ENCODE measurements around the gene HOMER3.

HOMER3 gene

GRCh38 chr19:18894254-18895037 lies 46.6 kb downstream of the HOMER3 start:
- Histone ChIP-seq H3K4me3 (ENCODE audit: low read length) (no peak overlapping the region), H2BK120ac (ENCODE audit: low read depth, low read length) (no peak overlapping the region), H3K4ac (ENCODE audit: low read depth, low read length) (no peak overlapping the region), H2BK15ac (replicated peaks; ENCODE audit: low read depth) (no peak overlapping the region), H3K36me3 (ENCODE audit: control insufficient read depth, insufficient read depth, low read length) (no peaks in the 10 kb centered on the region), H2AK5ac (ENCODE audit: low read length) (no peak overlapping the region), H3K27ac (ENCODE audit: low read depth, low read length) (no peak overlapping the region), H3K27me3 (ENCODE audit: insufficient read depth, low read length, poor library complexity) (no peaks in the 10 kb centered on the region), H3K56ac (ENCODE audit: low read length) (peak overlapping the region; percentile 34), H3K79me1 (ENCODE audit: low read length) (no peaks in the 10 kb centered on the region), H3K4me1 (ENCODE audit: control insufficient read depth, low read depth, low read length) (no peaks in the 10 kb centered on the region), H3K23ac (ENCODE audit: low read length) (no peak overlapping the region), H4K5ac (ENCODE audit: low read length) (no peak overlapping the region), H2BK5ac (ENCODE audit: low read length) (no peak overlapping the region), H3K79me2 (ENCODE audit: control insufficient read depth, insufficient read depth, low read length) (no peaks in the 10 kb centered on the region), H3K9ac (ENCODE audit: low read length) (peak overlapping the region; percentile 29), H3K4me2 (ENCODE audit: low read length) (peak overlapping the region; percentile 27), H4K8ac (ENCODE audit: low read depth, low read length) (no peak overlapping the region), H3K18ac (ENCODE audit: low read length) (no peak overlapping the region)
- no CpG with 5 or more reads among the region's 28 CpGs for WGBS (ENCODE audit: extremely low coverage, insufficient coverage, low lambda C conversion rate)
- DNase-seq, result peak; percentile 62

GRCh38 chr19:18893587-18894253 lies 47.3 kb downstream of the HOMER3 start:
- Histone ChIP-seq H3K36me3 (ENCODE audit: control insufficient read depth, insufficient read depth, low read length) (no peaks in the 10 kb centered on the region), H3K4me1 (ENCODE audit: control insufficient read depth, low read depth, low read length) (no peaks in the 10 kb centered on the region), H4K8ac (ENCODE audit: low read depth, low read length) (no peak overlapping the region), H3K4me3 (ENCODE audit: low read length) (no peak overlapping the region), H2AK5ac (ENCODE audit: low read length) (no peak overlapping the region), H4K5ac (ENCODE audit: low read length) (no peak overlapping the region), H3K9ac (ENCODE audit: low read length) (no peak overlapping the region), H2BK15ac (replicated peaks; ENCODE audit: low read depth) (no peak overlapping the region), H3K27ac (ENCODE audit: low read depth, low read length) (no peak overlapping the region), H3K56ac (ENCODE audit: low read length) (no peak overlapping the region), H3K79me1 (ENCODE audit: low read length) (no peaks in the 10 kb centered on the region), H2BK120ac (ENCODE audit: low read depth, low read length) (no peak overlapping the region), H3K79me2 (ENCODE audit: control insufficient read depth, insufficient read depth, low read length) (no peaks in the 10 kb centered on the region), H2BK5ac (ENCODE audit: low read length) (no peak overlapping the region), H3K4ac (ENCODE audit: low read depth, low read length) (no peak overlapping the region), H3K18ac (ENCODE audit: low read length) (no peak overlapping the region), H3K23ac (ENCODE audit: low read length) (no peak overlapping the region), H3K27me3 (ENCODE audit: insufficient read depth, low read length, poor library complexity) (no peaks in the 10 kb centered on the region), H3K4me2 (ENCODE audit: low read length) (no peak overlapping the region)
- no CpG with 5 or more reads among the region's 18 CpGs for WGBS (ENCODE audit: extremely low coverage, insufficient coverage, low lambda C conversion rate)
- no peak for DNase-seq

- Histone ChIP-seq H4K8ac (ENCODE audit: low read depth, low read length) (no peak overlapping the region), H2AK5ac (ENCODE audit: low read length) (no peak overlapping the region), H3K4me2 (ENCODE audit: low read length) (no peak overlapping the region), H3K56ac (ENCODE audit: low read length) (no peak overlapping the region), H3K4me1 (ENCODE audit: control insufficient read depth, low read depth, low read length) (no peaks in the 10 kb centered on the region), H3K27ac (ENCODE audit: low read depth, low read length) (no peak overlapping the region), H3K23ac (ENCODE audit: low read length) (no peak overlapping the region), H2BK5ac (ENCODE audit: low read length) (no peak overlapping the region), H3K4me3 (ENCODE audit: low read length) (no peak overlapping the region), H3K79me2 (ENCODE audit: control insufficient read depth, insufficient read depth, low read length) (no peaks in the 10 kb centered on the region), H3K4ac (ENCODE audit: low read depth, low read length) (no peak overlapping the region), H3K27me3 (ENCODE audit: insufficient read depth, low read length, poor library complexity) (no peaks in the 10 kb centered on the region), H3K79me1 (ENCODE audit: low read length) (no peaks in the 10 kb centered on the region), H4K5ac (ENCODE audit: low read length) (no peak overlapping the region), H3K9ac (ENCODE audit: low read length) (no peak overlapping the region), H3K36me3 (ENCODE audit: control insufficient read depth, insufficient read depth, low read length) (no peaks in the 10 kb centered on the region), H2BK15ac (replicated peaks; ENCODE audit: low read depth) (no peak overlapping the region), H3K18ac (ENCODE audit: low read length) (no peak overlapping the region), H2BK120ac (ENCODE audit: low read depth, low read length) (no peak overlapping the region)
- no CpG with 5 or more reads among the region's 10 CpGs for WGBS (ENCODE audit: extremely low coverage, insufficient coverage, low lambda C conversion rate)
- no peak for DNase-seq
Observed at GRCh38 chr19:18889949-18890745, 50.9 kb downstream of the HOMER3 start.

DNA sequence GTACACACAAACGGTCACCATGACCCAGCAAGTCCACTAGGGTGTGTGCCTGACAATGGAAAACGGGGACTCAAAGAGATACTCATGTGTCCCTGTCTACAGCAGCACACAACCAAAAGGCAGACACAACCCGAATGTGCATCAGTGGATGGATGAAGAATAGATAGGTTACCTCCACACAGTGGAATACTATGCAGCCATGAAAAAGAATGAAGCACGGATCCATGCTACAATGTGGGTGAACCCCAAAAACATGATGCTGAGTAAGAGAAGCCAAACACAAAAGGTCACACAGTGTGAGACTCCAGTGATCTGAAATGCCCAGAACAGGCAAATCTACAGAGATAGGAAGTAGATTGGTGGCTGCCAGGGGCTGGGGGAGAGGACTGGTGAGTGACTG lies 54.0 kb downstream of the HOMER3 start:
- H3K4ac ChIP-seq (ENCODE audit: low read depth, low read length), result no peak overlapping the region
- H3K79me1 ChIP-seq (ENCODE audit: low read length), result no peaks in the 10 kb centered on the region
- H3K4me1 ChIP-seq (ENCODE audit: control insufficient read depth, low read depth, low read length), result no peaks in the 10 kb centered on the region
- no peak overlapping the region for H3K18ac ChIP-seq (ENCODE audit: low read length)
- no peak overlapping the region for H2BK120ac ChIP-seq (ENCODE audit: low read depth, low read length)
- H3K79me2 ChIP-seq (ENCODE audit: control insufficient read depth, insufficient read depth, low read length), result no peaks in the 10 kb centered on the region
- no peak overlapping the region for H3K9ac ChIP-seq (ENCODE audit: low read length)
- H2BK5ac ChIP-seq (ENCODE audit: low read length), result no peak overlapping the region
- no peak overlapping the region for H3K27ac ChIP-seq (ENCODE audit: low read depth, low read length)
- H3K23ac ChIP-seq (ENCODE audit: low read length), result no peak overlapping the region
- H4K8ac ChIP-seq (ENCODE audit: low read depth, low read length), result no peak overlapping the region
- no peak for DNase-seq
- H3K4me2 ChIP-seq (ENCODE audit: low read length), result no peak overlapping the region
- H2BK15ac ChIP-seq (replicated peaks; ENCODE audit: low read depth), result no peak overlapping the region
- no peaks in the 10 kb centered on the region for H3K27me3 ChIP-seq (ENCODE audit: insufficient read depth, low read length, poor library complexity)
- no peak overlapping the region for H4K5ac ChIP-seq (ENCODE audit: low read length)
- no peaks in the 10 kb centered on the region for H3K36me3 ChIP-seq (ENCODE audit: control insufficient read depth, insufficient read depth, low read length)
- no CpG with 5 or more reads among the region's 4 CpGs for WGBS (ENCODE audit: extremely low coverage, insufficient coverage, low lambda C conversion rate)
- H3K4me3 ChIP-seq (ENCODE audit: low read length), result no peak overlapping the region
- H2AK5ac ChIP-seq (ENCODE audit: low read length), result no peak overlapping the region
- H3K56ac ChIP-seq (ENCODE audit: low read length), result no peak overlapping the region

- H2BK120ac ChIP-seq (ENCODE audit: low read depth, low read length), result no peak overlapping the region
- no CpG with 5 or more reads among the region's 30 CpGs for WGBS (ENCODE audit: extremely low coverage, insufficient coverage, low lambda C conversion rate)
- no peak overlapping the region for H4K8ac ChIP-seq (ENCODE audit: low read depth, low read length)
- H3K27me3 ChIP-seq (ENCODE audit: insufficient read depth, low read length, poor library complexity), result no peaks in the 10 kb centered on the region
- no peak overlapping the region for H3K4me2 ChIP-seq (ENCODE audit: low read length)
- H3K23ac ChIP-seq (ENCODE audit: low read length), result no peak overlapping the region
- no peak overlapping the region for H3K18ac ChIP-seq (ENCODE audit: low read length)
- H3K4me3 ChIP-seq (ENCODE audit: low read length), result no peak overlapping the region
- no peak for DNase-seq
- H2AK5ac ChIP-seq (ENCODE audit: low read length), result no peak overlapping the region
- H3K79me1 ChIP-seq (ENCODE audit: low read length), result no peaks in the 10 kb centered on the region
- no peak overlapping the region for H2BK5ac ChIP-seq (ENCODE audit: low read length)
- no peak overlapping the region for H2BK15ac ChIP-seq (replicated peaks; ENCODE audit: low read depth)
- H3K9ac ChIP-seq (ENCODE audit: low read length), result no peak overlapping the region
- no peak overlapping the region for H3K4ac ChIP-seq (ENCODE audit: low read depth, low read length)
- no peaks in the 10 kb centered on the region for H3K79me2 ChIP-seq (ENCODE audit: control insufficient read depth, insufficient read depth, low read length)
- no peak overlapping the region for H4K5ac ChIP-seq (ENCODE audit: low read length)
- no peak overlapping the region for H3K56ac ChIP-seq (ENCODE audit: low read length)
- no peak overlapping the region for H3K27ac ChIP-seq (ENCODE audit: low read depth, low read length)
- H3K4me1 ChIP-seq (ENCODE audit: control insufficient read depth, low read depth, low read length), result no peaks in the 10 kb centered on the region
- no peaks in the 10 kb centered on the region for H3K36me3 ChIP-seq (ENCODE audit: control insufficient read depth, insufficient read depth, low read length)
Observed at GRCh38 chr19:18883526-18884304, 57.3 kb downstream of the HOMER3 start.

All from mesendoderm (in vitro differentiated cells).